ENCODE results near the gene IQCE. TPM values are rescaled to one million over a fixed set of nuclear protein-coding genes. Genes with fewer than 3 reads are reported as not detected.
A peak's percentile ranks its signal among the peaks of the same experiment; 100 is the strongest.

Gene IQCE
- total RNA-seq, 6 donors from 2014 or later: 18.0 to 51.3 (median 23.9) TPM

GRCh38 chr7:2572101-2572842 lies 13.5 kb downstream of the IQCE start:
- Histone ChIP-seq H3K36me3 (peaks cover 0 to 50% (median 25%) of the 10 kb centered on the region in 4 donors), H3K9me3 (no peaks in the 10 kb centered on the region), H3K27me3 (no peaks in the 10 kb centered on the region), H3K4me3 (no peak overlapping the region), H3K27ac (no peak overlapping the region), H3K4me1 (peaks cover 5 to 8% (median 5%) of the 10 kb centered on the region in 4 donors)
- TF ChIP-seq POLR2AphosphoS5 (IDR thresholded peaks at IDR 0.05) (no peak), POLR2A (IDR thresholded peaks at IDR 0.05) (no peak), EP300 (IDR thresholded peaks at IDR 0.05) (no peak)
- TF ChIP-seq, protein P1, sequence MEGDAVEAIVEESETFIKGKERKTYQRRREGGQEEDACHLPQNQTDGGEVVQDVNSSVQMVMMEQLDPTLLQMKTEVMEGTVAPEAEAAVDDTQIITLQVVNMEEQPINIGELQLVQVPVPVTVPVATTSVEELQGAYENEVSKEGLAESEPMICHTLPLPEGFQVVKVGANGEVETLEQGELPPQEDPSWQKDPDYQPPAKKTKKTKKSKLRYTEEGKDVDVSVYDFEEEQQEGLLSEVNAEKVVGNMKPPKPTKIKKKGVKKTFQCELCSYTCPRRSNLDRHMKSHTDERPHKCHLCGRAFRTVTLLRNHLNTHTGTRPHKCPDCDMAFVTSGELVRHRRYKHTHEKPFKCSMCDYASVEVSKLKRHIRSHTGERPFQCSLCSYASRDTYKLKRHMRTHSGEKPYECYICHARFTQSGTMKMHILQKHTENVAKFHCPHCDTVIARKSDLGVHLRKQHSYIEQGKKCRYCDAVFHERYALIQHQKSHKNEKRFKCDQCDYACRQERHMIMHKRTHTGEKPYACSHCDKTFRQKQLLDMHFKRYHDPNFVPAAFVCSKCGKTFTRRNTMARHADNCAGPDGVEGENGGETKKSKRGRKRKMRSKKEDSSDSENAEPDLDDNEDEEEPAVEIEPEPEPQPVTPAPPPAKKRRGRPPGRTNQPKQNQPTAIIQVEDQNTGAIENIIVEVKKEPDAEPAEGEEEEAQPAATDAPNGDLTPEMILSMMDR (IDR thresholded peaks at IDR 0.05): no peak
- DNase-seq: peak in 1 of 2 donors; percentile 73
- WGBS, 2 donors: 92 to 93% methylated on average over 15 to 22 of the region's 22 CpGs
- no peak for ATAC-seq (ENCODE audit: low FRiP score in 2 of 2)

- 86 to 87% methylated on average over 9 of the region's 9 CpGs for WGBS, 2 donors
- H3K27ac ChIP-seq: no peak overlapping the region
- TF ChIP-seq, protein P1 (IDR thresholded peaks at IDR 0.05): no peak
These were observed 15.0 kb downstream of the IQCE start for GRCh38 chr7:2573761-2574160.

DNA sequence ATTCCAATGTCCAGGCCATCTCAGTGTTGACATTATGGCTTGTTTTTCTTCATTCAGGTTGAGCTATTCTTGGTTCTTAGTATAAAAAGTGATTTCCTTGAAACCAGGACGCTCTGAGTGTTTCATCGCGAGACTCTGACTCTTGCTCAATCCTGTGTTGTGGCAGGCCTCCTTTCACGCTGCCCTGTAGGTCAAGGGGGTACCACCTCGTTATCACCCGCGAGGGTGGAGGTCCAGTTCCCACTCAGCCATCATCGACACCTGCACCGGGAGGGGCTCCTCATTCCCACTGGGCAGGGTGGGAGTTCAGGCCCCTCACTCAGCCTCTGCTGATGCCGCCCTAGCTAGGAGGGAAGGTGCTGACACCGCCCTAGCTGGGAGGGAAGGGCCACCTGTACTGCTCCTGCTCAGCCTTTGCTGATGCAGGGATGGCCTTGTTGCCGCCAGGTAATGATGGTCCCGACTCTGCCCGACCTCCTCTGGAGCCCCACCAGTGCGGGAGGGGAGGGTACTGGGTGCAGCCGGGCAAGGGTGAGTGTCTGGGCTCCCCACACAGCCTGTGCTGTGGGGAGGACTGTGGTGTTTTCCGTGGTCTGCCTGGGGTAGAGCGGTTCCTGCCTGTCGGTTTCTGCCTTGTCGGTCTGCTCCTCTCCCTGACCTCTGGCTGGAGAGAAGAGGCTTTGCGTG lies 16.4 kb downstream of the IQCE start:
- no peaks in the 10 kb centered on the region for H3K4me1 ChIP-seq
- H3K27ac ChIP-seq: no peak overlapping the region
- no peak for DNase-seq
- WGBS, 2 donors: 71 to 73% methylated on average over 9 to 19 of the region's 21 CpGs
- no peak for ATAC-seq (ENCODE audit: low FRiP score in 2 of 2)
- H3K27me3 ChIP-seq: no peaks in the 10 kb centered on the region
- TF ChIP-seq POLR2A (IDR thresholded peaks at IDR 0.05) (no peak), POLR2AphosphoS5 (IDR thresholded peaks at IDR 0.05) (no peak), EP300 (IDR thresholded peaks at IDR 0.05) (no peak)
- TF ChIP-seq, protein P1 (IDR thresholded peaks at IDR 0.05): no peak
- H3K9me3 ChIP-seq: no peaks in the 10 kb centered on the region
- no peak overlapping the region for H3K4me3 ChIP-seq
- H3K36me3 ChIP-seq: peaks cover 0 to 59% (median 33%) of the 10 kb centered on the region in 4 donors

More at GRCh38 chr7:2573761-2574160, 15.0 kb downstream of the IQCE start:
- no peaks in the 10 kb centered on the region for H3K4me1 ChIP-seq
- H3K36me3 ChIP-seq: peaks cover 0 to 58% (median 31%) of the 10 kb centered on the region in 4 donors
- no peaks in the 10 kb centered on the region for H3K9me3 ChIP-seq
- DNase-seq (no peak), ATAC-seq (ENCODE audit: low FRiP score in 2 of 2) (no peak)
- no peak overlapping the region for H3K4me3 ChIP-seq
- no peaks in the 10 kb centered on the region for H3K27me3 ChIP-seq

GRCh38 chr7:2575733-2576340 lies 17.1 kb downstream of the IQCE start:
- no peak for DNase-seq
- Histone ChIP-seq H3K27ac (no peak overlapping the region), H3K27me3 (no peaks in the 10 kb centered on the region), H3K9me3 (no peaks in the 10 kb centered on the region), H3K4me3 (no peak overlapping the region), H3K4me1 (no peaks in the 10 kb centered on the region), H3K36me3 (peaks cover 0 to 60% (median 33%) of the 10 kb centered on the region in 4 donors)
- no peak for ATAC-seq (ENCODE audit: low FRiP score in 2 of 2)
- 89 to 92% methylated on average over 17 to 21 of the region's 21 CpGs for WGBS, 2 donors
- TF ChIP-seq, protein P1 (IDR thresholded peaks at IDR 0.05): no peak
- no peak for TF ChIP-seq EP300 (IDR thresholded peaks at IDR 0.05)
- no peak for TF ChIP-seq POLR2A (IDR thresholded peaks at IDR 0.05)
- TF ChIP-seq POLR2AphosphoS5 (IDR thresholded peaks at IDR 0.05): no peak

Measured in upper lobe of left lung (tissue), 6 donors.